IPS-20b (cell line): Measurements from ENCODE around the gene BRSK2.

Experiments
- H3K27ac ChIP-seq: one replicate; pipeline ENCODE4 v1.5.1; 2013; ENCODE audit warnings: low read length
- H3K27me3 ChIP-seq: 2 replicates; pipeline ENCODE4 v1.6.1; 2013; ENCODE audit warnings: mild to moderate bottlenecking, low read length, inconsistent platforms; ENCODE audit not compliant: insufficient read depth
- H3K36me3 ChIP-seq: 2 replicates; pipeline ENCODE4 v1.6.1; 2013; ENCODE audit warnings: low read depth, mild to moderate bottlenecking, inconsistent platforms, low read length, moderate library complexity; ENCODE audit not compliant: insufficient read depth
- H3K4me1 ChIP-seq: 2 replicates; pipeline ENCODE4 v1.6.1; 2013; ENCODE audit warnings: mild to moderate bottlenecking, control low read depth, inconsistent platforms, low read length, moderate library complexity; ENCODE audit not compliant: insufficient read depth
- H3K4me3 ChIP-seq: 2 replicates; pipeline ENCODE4 v1.5.1; 2013; ENCODE audit warnings: mild to moderate bottlenecking, low read length, inconsistent platforms
- H3K9ac ChIP-seq: 2 replicates; pipeline ENCODE4 v1.6.1; 2013; ENCODE audit warnings: low read depth, mild to moderate bottlenecking, inconsistent platforms, low read length, moderate library complexity
- H3K9me3 ChIP-seq: 2 replicates; pipeline ENCODE4 v1.6.1; 2013; ENCODE audit warnings: mild to moderate bottlenecking, low read depth, low read length, inconsistent platforms; ENCODE audit not compliant: insufficient read depth

The BRSK2 gene

GRCh38 chr11:1371377-1371776 is 18.4 kb upstream of the BRSK2 start:
- Histone ChIP-seq H3K36me3 (no peaks in the 10 kb centered on the region), H3K27ac (no peak overlapping the region), H3K4me3 (no peak overlapping the region), H3K27me3 (no peaks in the 10 kb centered on the region), H3K9me3 (peaks cover 6% of the 10 kb centered on the region), H3K9ac (no peak overlapping the region), H3K4me1 (no peaks in the 10 kb centered on the region)

- no peak overlapping the region for H3K9ac ChIP-seq
- H3K27ac ChIP-seq = no peak overlapping the region
- H3K36me3 ChIP-seq = no peaks in the 10 kb centered on the region
- H3K9me3 ChIP-seq = peaks cover 2% of the 10 kb centered on the region
- H3K27me3 ChIP-seq = no peaks in the 10 kb centered on the region
- H3K4me1 ChIP-seq = no peaks in the 10 kb centered on the region
- no peak overlapping the region for H3K4me3 ChIP-seq
Measured at GRCh38 chr11:1371836-1372465, 17.8 kb upstream of the BRSK2 start.

GRCh38 chr11:1372660-1373059 is 17.1 kb upstream of the BRSK2 start:
- Histone ChIP-seq H3K9me3 (no peaks in the 10 kb centered on the region), H3K27ac (no peak overlapping the region), H3K36me3 (no peaks in the 10 kb centered on the region), H3K4me1 (no peaks in the 10 kb centered on the region), H3K9ac (no peak overlapping the region), H3K27me3 (no peaks in the 10 kb centered on the region), H3K4me3 (no peak overlapping the region)

DNA sequence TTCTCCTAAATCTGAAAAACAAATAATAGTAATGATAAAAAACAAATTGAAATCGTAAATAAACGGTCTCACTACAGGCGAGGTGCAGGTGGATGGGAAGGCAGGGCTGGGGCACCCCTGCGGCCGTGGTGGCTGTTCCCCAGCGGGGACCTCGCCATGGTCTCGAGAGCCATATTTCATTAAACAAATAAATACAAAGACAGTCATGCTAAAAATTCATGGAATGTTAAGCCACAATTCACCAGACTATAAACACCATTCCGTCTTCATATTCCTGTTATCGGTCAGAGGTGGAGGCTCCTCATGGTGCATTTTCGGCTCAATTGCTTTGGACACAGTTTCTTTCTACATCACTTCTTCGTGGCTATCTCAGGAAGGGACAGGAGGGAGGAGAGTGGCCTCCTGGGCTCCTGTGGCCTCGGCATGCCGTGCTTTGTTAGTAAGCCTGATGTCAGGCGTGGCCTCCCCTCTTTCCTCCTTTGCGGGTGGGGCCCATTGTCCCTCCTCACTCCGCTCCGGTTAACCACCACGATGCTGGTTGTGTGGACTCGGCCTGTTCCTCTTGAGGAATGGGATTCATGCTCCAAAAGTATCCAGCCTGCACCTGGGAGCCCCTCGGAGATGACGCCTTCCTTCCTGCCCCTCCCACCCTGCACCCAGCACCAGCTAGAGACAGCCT is 16.1 kb upstream of the BRSK2 start:
- Histone ChIP-seq H3K4me3 (no peak overlapping the region), H3K9me3 (no peaks in the 10 kb centered on the region), H3K4me1 (no peaks in the 10 kb centered on the region), H3K9ac (no peak overlapping the region), H3K36me3 (no peaks in the 10 kb centered on the region), H3K27ac (no peak overlapping the region), H3K27me3 (no peaks in the 10 kb centered on the region)

- no peak overlapping the region for H3K4me3 ChIP-seq
- no peaks in the 10 kb centered on the region for H3K36me3 ChIP-seq
- no peaks in the 10 kb centered on the region for H3K4me1 ChIP-seq
- no peak overlapping the region for H3K27ac ChIP-seq
- no peaks in the 10 kb centered on the region for H3K27me3 ChIP-seq
- H3K9ac ChIP-seq = no peak overlapping the region
- no peaks in the 10 kb centered on the region for H3K9me3 ChIP-seq
Measured at GRCh38 chr11:1375161-1375954, 14.4 kb upstream of the BRSK2 start.

GRCh38 chr11:1375955-1376258 is 13.8 kb upstream of the BRSK2 start:
- no peak overlapping the region for H3K4me3 ChIP-seq
- no peaks in the 10 kb centered on the region for H3K36me3 ChIP-seq
- H3K4me1 ChIP-seq = no peaks in the 10 kb centered on the region
- H3K9ac ChIP-seq = no peak overlapping the region
- no peak overlapping the region for H3K27ac ChIP-seq
- no peaks in the 10 kb centered on the region for H3K27me3 ChIP-seq
- H3K9me3 ChIP-seq = no peaks in the 10 kb centered on the region

- Histone ChIP-seq H3K9me3 (no peaks in the 10 kb centered on the region), H3K4me3 (no peak overlapping the region), H3K27ac (no peak overlapping the region), H3K36me3 (no peaks in the 10 kb centered on the region), H3K27me3 (peaks cover 7% of the 10 kb centered on the region), H3K9ac (no peak overlapping the region), H3K4me1 (no peaks in the 10 kb centered on the region)
Measured at GRCh38 chr11:1377231-1377780, 12.4 kb upstream of the BRSK2 start.

GRCh38 chr11:1381793-1382425 is 7.8 kb upstream of the BRSK2 start:
- Histone ChIP-seq H3K4me1 (no peaks in the 10 kb centered on the region), H3K9me3 (no peaks in the 10 kb centered on the region), H3K27me3 (peaks cover 11% of the 10 kb centered on the region), H3K27ac (no peak overlapping the region), H3K36me3 (no peaks in the 10 kb centered on the region), H3K9ac (no peak overlapping the region), H3K4me3 (no peak overlapping the region)

- Histone ChIP-seq H3K27me3 (peaks cover 14% of the 10 kb centered on the region), H3K9ac (no peak overlapping the region; the same call in 1 of the 2 replicates), H3K36me3 (no peaks in the 10 kb centered on the region), H3K4me3 (peak overlapping the region; percentile 69; the same call in 1 of the 2 replicates), H3K4me1 (no peaks in the 10 kb centered on the region), H3K27ac (no peak overlapping the region), H3K9me3 (no peaks in the 10 kb centered on the region)
Measured at GRCh38 chr11:1382429-1382828, 7.3 kb upstream of the BRSK2 start.

- no peaks in the 10 kb centered on the region for H3K9me3 ChIP-seq
- H3K4me3 ChIP-seq = peak overlapping the region; percentile 69
- no peak overlapping the region for H3K27ac ChIP-seq
- no peaks in the 10 kb centered on the region for H3K4me1 ChIP-seq
- H3K36me3 ChIP-seq = no peaks in the 10 kb centered on the region
- peaks cover 20% of the 10 kb centered on the region for H3K27me3 ChIP-seq
- H3K9ac ChIP-seq = no peak overlapping the region; the same call in 1 of the 2 replicates
Measured at GRCh38 chr11:1382831-1383607, 6.7 kb upstream of the BRSK2 start.
